HAP-1 (cell line): ENCODE measurements around the gene MRPL36.

Experiments used
- DNase-seq, 2 experiments: peaks; one replicate each; pipeline ENCODE4 v3.0.0-alpha.2; 2016 to 2020; ENCODE audit warnings: low spot score in 2 of 2
- H3K27me3 ChIP-seq: fragments of 250-450 bp; sonication (Bioruptor Pico); 2 replicates; pipeline ENCODE4 v1.5.1; 2020; ENCODE audit warnings: low read depth, mild to moderate bottlenecking, moderate library complexity
- H3K36me3 ChIP-seq: fragments of 250-450 bp; sonication (Bioruptor Pico); replicated peaks from 2 replicates; pipeline ENCODE4 v1.5.1; 2020; ENCODE audit warnings: mild to moderate bottlenecking
- H3K4me1 ChIP-seq: fragments of 250-450 bp; sonication (Bioruptor Pico); 2 replicates; pipeline ENCODE4 v1.5.1; 2020; ENCODE audit warnings: mild to moderate bottlenecking
- H3K4me3 ChIP-seq: fragments of 250-450 bp; sonication (Bioruptor Pico); 2 replicates; pipeline ENCODE4 v1.5.1; 2020; ENCODE audit warnings: mild to moderate bottlenecking, moderate library complexity
- H3K9me3 ChIP-seq: fragments of 250-450 bp; sonication (Bioruptor Pico); 2 replicates; pipeline ENCODE4 v1.5.1; 2020; ENCODE audit warnings: mild to moderate bottlenecking, moderate library complexity
- in situ Hi-C: fragments of 300-500 bp; cut with MboI; formaldehyde crosslinking; loops from 3 replicates; pipeline ENCODE4 v1.14.3; 2020; ENCODE audit warnings: low sequenced_read_pairs, inconsistent platforms, mixed read lengths

MRPL36 gene

GRCh38 chr5:1760231-1760630 is 39.4 kb downstream of the MRPL36 start:
- Histone ChIP-seq H3K9me3 (no peaks in the 10 kb centered on the region), H3K36me3 (no peaks in the 10 kb centered on the region), H3K4me1 (no peaks in the 10 kb centered on the region), H3K4me3 (no peak overlapping the region), H3K27me3 (no peaks in the 10 kb centered on the region)
- in situ Hi-C loops = no loop called here
- DNase-seq = no peak

- no peaks in the 10 kb centered on the region for H3K9me3 ChIP-seq
- in situ Hi-C loops = no loop called here
Observed at GRCh38 chr5:1759378-1759970, 40.2 kb downstream of the MRPL36 start.

GRCh38 chr5:1758574-1758973 is 41.1 kb downstream of the MRPL36 start:
- Histone ChIP-seq H3K9me3 (no peaks in the 10 kb centered on the region), H3K36me3 (no peaks in the 10 kb centered on the region), H3K4me1 (no peaks in the 10 kb centered on the region), H3K27me3 (no peaks in the 10 kb centered on the region), H3K4me3 (no peak overlapping the region)
- DNase-seq = no peak
- in situ Hi-C loops = no loop called here

More at GRCh38 chr5:1759378-1759970, 40.2 kb downstream of the MRPL36 start:
- no peaks in the 10 kb centered on the region for H3K36me3 ChIP-seq
- H3K4me1 ChIP-seq = no peaks in the 10 kb centered on the region
- no peak overlapping the region for H3K4me3 ChIP-seq
- H3K27me3 ChIP-seq = no peaks in the 10 kb centered on the region
- DNase-seq = no peak

GRCh38 chr5:1757511-1757910 is 42.1 kb downstream of the MRPL36 start:
- no peaks in the 10 kb centered on the region for H3K9me3 ChIP-seq
- DNase-seq = no peak
- H3K36me3 ChIP-seq = no peaks in the 10 kb centered on the region
- H3K27me3 ChIP-seq = no peaks in the 10 kb centered on the region
- H3K4me1 ChIP-seq = no peaks in the 10 kb centered on the region
- H3K4me3 ChIP-seq = no peak overlapping the region
- in situ Hi-C loops = no loop called here

- no peak overlapping the region for H3K4me3 ChIP-seq
Observed at GRCh38 chr5:1756481-1756880, 43.2 kb downstream of the MRPL36 start.

GRCh38 chr5:1755321-1755949 is 44.2 kb downstream of the MRPL36 start:
- H3K27me3 ChIP-seq = no peaks in the 10 kb centered on the region
- no peak for DNase-seq
- H3K9me3 ChIP-seq = no peaks in the 10 kb centered on the region
- in situ Hi-C loops = no loop called here
- no peaks in the 10 kb centered on the region for H3K4me1 ChIP-seq
- H3K4me3 ChIP-seq = no peak overlapping the region
- no peaks in the 10 kb centered on the region for H3K36me3 ChIP-seq

More at GRCh38 chr5:1756481-1756880, 43.2 kb downstream of the MRPL36 start:
- H3K9me3 ChIP-seq = no peaks in the 10 kb centered on the region
- no peaks in the 10 kb centered on the region for H3K36me3 ChIP-seq
- in situ Hi-C loops = no loop called here
- DNase-seq = no peak
- no peaks in the 10 kb centered on the region for H3K4me1 ChIP-seq
- no peaks in the 10 kb centered on the region for H3K27me3 ChIP-seq

GRCh38 chr5:1754531-1755220 is 45.0 kb downstream of the MRPL36 start:
- Histone ChIP-seq H3K27me3 (no peaks in the 10 kb centered on the region), H3K4me1 (no peaks in the 10 kb centered on the region), H3K36me3 (no peaks in the 10 kb centered on the region), H3K9me3 (no peaks in the 10 kb centered on the region), H3K4me3 (no peak overlapping the region)
- DNase-seq = no peak
- in situ Hi-C loops = no loop called here

GRCh38 chr5:1753490-1753889 is 46.1 kb downstream of the MRPL36 start:
- H3K9me3 ChIP-seq = no peaks in the 10 kb centered on the region
- H3K4me3 ChIP-seq = no peak overlapping the region
- H3K36me3 ChIP-seq = no peaks in the 10 kb centered on the region
- in situ Hi-C loops = no loop called here
- H3K4me1 ChIP-seq = no peaks in the 10 kb centered on the region
- no peaks in the 10 kb centered on the region for H3K27me3 ChIP-seq
- no peak for DNase-seq

- Histone ChIP-seq H3K4me1 (no peaks in the 10 kb centered on the region), H3K36me3 (no peaks in the 10 kb centered on the region), H3K9me3 (no peaks in the 10 kb centered on the region), H3K4me3 (no peak overlapping the region), H3K27me3 (no peaks in the 10 kb centered on the region)
- no peak for DNase-seq
- in situ Hi-C loops = no loop called here
Observed at GRCh38 chr5:1752881-1753280, 46.8 kb downstream of the MRPL36 start.

- H3K36me3 ChIP-seq = no peaks in the 10 kb centered on the region
- in situ Hi-C loops = no loop called here
Observed at GRCh38 chr5:1751864-1752822, 47.5 kb downstream of the MRPL36 start.

GRCh38 chr5:1751026-1751863 is 48.4 kb downstream of the MRPL36 start:
- Histone ChIP-seq H3K4me1 (no peaks in the 10 kb centered on the region), H3K27me3 (no peaks in the 10 kb centered on the region), H3K36me3 (no peaks in the 10 kb centered on the region), H3K4me3 (no peak overlapping the region), H3K9me3 (no peaks in the 10 kb centered on the region)
- no peak for DNase-seq
- in situ Hi-C loops = no loop called here

More at GRCh38 chr5:1751864-1752822, 47.5 kb downstream of the MRPL36 start:
- DNase-seq = no peak
- Histone ChIP-seq H3K9me3 (no peaks in the 10 kb centered on the region), H3K4me1 (no peaks in the 10 kb centered on the region), H3K27me3 (no peaks in the 10 kb centered on the region), H3K4me3 (no peak overlapping the region)

GRCh38 chr5:1750469-1750868 is 49.2 kb downstream of the MRPL36 start:
- Histone ChIP-seq H3K27me3 (no peaks in the 10 kb centered on the region), H3K36me3 (no peaks in the 10 kb centered on the region), H3K4me1 (no peaks in the 10 kb centered on the region), H3K9me3 (no peaks in the 10 kb centered on the region), H3K4me3 (no peak overlapping the region)
- in situ Hi-C loops = no loop called here
- DNase-seq = no peak
